ENCODE data around the gene CBX5. TPM values are rescaled to one million over a fixed set of nuclear protein-coding genes. Genes with fewer than 3 reads are reported as not detected.

CBX5 gene
- total and polyA plus RNA-seq, 10 of the 15 experiments (the other 5 are each of a cell fraction or from before 2014, with no cell fraction given), result 46.7 to 138 (median 74.6) TPM

- no TSS peak for BruUV-seq (replicated peaks)
- ChIA-PET POLR2A (no interaction called here), RAD21 (ENCODE audit: unreplicated experiment) (interaction anchor here (0.9 to 5.8 kb wide), 4 partner anchors 155 to 223 kb away, joined by 3 to 38 read pairs (median 18); partner anchors contain the start of genes HOXC10, HOXC4, HOXC5 and HOXC8), SMC1A (ENCODE audit: uncharacterized antibody, unreplicated experiment) (interaction anchor here (0.7 to 4.4 kb wide), 12 partner anchors 10 to 452 kb away, joined by 3 to 30 read pairs (median 7); partner anchors contain the start of genes HOXC4, HOXC5 and HOXC6), CTCF (interaction anchor here (1.1 to 7.7 kb wide), 18 partner anchors 7 to 222 kb away, joined by 3 to 139 read pairs (median 18); partner anchors contain the start of genes HOXC10, HOXC4, HOXC5 and HOXC6)
- ATAC-seq (no peak), DNase-seq (ENCODE audit: low read depth, low spot score) (no peak), FAIRE-seq (no peak)
- Histone ChIP-seq H3K9me3 (replicated peaks; ENCODE audit: control insufficient read depth, insufficient read depth, low read length) (no peaks in the 10 kb centered on the region), H3K4me2 (ENCODE audit: control insufficient read depth, insufficient read depth) (no peak overlapping the region), H3K27me3 (replicated peaks in 1 of 2; ENCODE audit: control insufficient read depth in 2 of 2, insufficient read depth in 2 of 2, low read length in 1 of 2) (peaks cover 0 to 2% of the 10 kb centered on the region in 2 experiments; a peak in 3 of 4 replicates), H3K36me3 (ENCODE audit: control insufficient read depth in 2 of 2, insufficient read depth in 2 of 2, low read length in 1 of 2) (no peaks in the 10 kb centered on the region), H3K4me1 (ENCODE audit: control insufficient read depth, insufficient read depth, low read length) (no peaks in the 10 kb centered on the region), H4K20me1 (ENCODE audit: control insufficient read depth, insufficient read depth) (no peaks in the 10 kb centered on the region), H3K79me2 (ENCODE audit: control insufficient read depth, insufficient read depth, low read length) (no peaks in the 10 kb centered on the region), H3K4me3 (no peak overlapping the region), H3K9ac (ENCODE audit: control insufficient read depth, insufficient read depth, low read length) (no peak overlapping the region), H3K27ac (ENCODE audit: control insufficient read depth, insufficient read depth) (no peak overlapping the region), H2AFZ (ENCODE audit: control insufficient read depth, low read depth, low read length) (no peak overlapping the region)
- in situ Hi-C loops (cut with MboI), result no loop called here
- WGBS (ENCODE audit: insufficient coverage, insufficient replicate concordance, low lambda C conversion rate, missing lambda C conversion rate), result 14% methylated on average over 7 of the region's 7 CpGs
- intact Hi-C loops (cut with micrococcal nuclease; ENCODE audit: unreplicated experiment), result loop anchor here (1.0 to 10.0 kb wide), 2 partner anchors 202 to 454 kb away; partner anchors contain the start of gene CISTR
- TF ChIP-seq, protein P1, sequence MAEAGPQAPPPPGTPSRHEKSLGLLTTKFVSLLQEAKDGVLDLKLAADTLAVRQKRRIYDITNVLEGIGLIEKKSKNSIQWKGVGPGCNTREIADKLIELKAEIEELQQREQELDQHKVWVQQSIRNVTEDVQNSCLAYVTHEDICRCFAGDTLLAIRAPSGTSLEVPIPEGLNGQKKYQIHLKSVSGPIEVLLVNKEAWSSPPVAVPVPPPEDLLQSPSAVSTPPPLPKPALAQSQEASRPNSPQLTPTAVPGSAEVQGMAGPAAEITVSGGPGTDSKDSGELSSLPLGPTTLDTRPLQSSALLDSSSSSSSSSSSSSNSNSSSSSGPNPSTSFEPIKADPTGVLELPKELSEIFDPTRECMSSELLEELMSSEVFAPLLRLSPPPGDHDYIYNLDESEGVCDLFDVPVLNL (IDR thresholded peaks at IDR 0.05; ENCODE audit: low read depth, low read length), result no peak
- TF ChIP-seq E4F1 (IDR thresholded peaks at IDR 0.05; ENCODE audit: borderline replicate concordance, partially characterized antibody), result no peak
- TF ChIP-seq TCF7 (IDR thresholded peaks at IDR 0.05; ENCODE audit: borderline replicate concordance), result no peak
- TF ChIP-seq RAD51 (IDR thresholded peaks at IDR 0.05), result no peak
- no peak for TF ChIP-seq MEF2A (IDR thresholded peaks at IDR 0.05; ENCODE audit: insufficient read depth, low read depth, low read length)
- TF ChIP-seq, protein P2, sequence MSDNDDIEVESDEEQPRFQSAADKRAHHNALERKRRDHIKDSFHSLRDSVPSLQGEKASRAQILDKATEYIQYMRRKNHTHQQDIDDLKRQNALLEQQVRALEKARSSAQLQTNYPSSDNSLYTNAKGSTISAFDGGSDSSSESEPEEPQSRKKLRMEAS (IDR thresholded peaks at IDR 0.05; ENCODE audit: low read depth, low read length), result no peak
- no peak for TF ChIP-seq SMAD1 (IDR thresholded peaks at IDR 0.05; ENCODE audit: low read depth, partially characterized antibody)
- TF ChIP-seq BMI1 (IDR thresholded peaks at IDR 0.05; ENCODE audit: borderline replicate concordance), result no peak
- TF ChIP-seq FOXK2 (IDR thresholded peaks at IDR 0.05), result no peak
- no peak for TF ChIP-seq NR2C2 (IDR thresholded peaks at IDR 0.05; ENCODE audit: borderline replicate concordance, control insufficient read depth, insufficient read length, low read depth)
- TF ChIP-seq, protein P3, sequence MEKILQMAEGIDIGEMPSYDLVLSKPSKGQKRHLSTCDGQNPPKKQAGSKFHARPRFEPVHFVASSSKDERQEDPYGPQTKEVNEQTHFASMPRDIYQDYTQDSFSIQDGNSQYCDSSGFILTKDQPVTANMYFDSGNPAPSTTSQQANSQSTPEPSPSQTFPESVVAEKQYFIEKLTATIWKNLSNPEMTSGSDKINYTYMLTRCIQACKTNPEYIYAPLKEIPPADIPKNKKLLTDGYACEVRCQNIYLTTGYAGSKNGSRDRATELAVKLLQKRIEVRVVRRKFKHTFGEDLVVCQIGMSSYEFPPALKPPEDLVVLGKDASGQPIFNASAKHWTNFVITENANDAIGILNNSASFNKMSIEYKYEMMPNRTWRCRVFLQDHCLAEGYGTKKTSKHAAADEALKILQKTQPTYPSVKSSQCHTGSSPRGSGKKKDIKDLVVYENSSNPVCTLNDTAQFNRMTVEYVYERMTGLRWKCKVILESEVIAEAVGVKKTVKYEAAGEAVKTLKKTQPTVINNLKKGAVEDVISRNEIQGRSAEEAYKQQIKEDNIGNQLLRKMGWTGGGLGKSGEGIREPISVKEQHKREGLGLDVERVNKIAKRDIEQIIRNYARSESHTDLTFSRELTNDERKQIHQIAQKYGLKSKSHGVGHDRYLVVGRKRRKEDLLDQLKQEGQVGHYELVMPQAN (conservative IDR thresholded peaks at IDR 0.05), result no peak
- no peak for TF ChIP-seq EP300 (IDR thresholded peaks at IDR 0.05; ENCODE audit: borderline replicate concordance in 1 of 2, control insufficient read depth in 1 of 2, low read depth in 2 of 2, low read length in 2 of 2)
- TF ChIP-seq SREBF1 (IDR thresholded peaks at IDR 0.05; ENCODE audit: low read length), result no peak
- no peak for TF ChIP-seq NFYB (IDR thresholded peaks at IDR 0.05; ENCODE audit: insufficient read depth, low read depth, low read length)
Observed at GRCh38 chr12:54208591-54208990, 71.3 kb downstream of the CBX5 start.

Measured in GM12878 (cell line).